Loucy (cell line): ENCODE results near the gene VPS29.

Experiments
- EZH2phosphoT487 ChIP-seq: fragments of 200-600 bp; IDR thresholded peaks from 2 replicates; pipeline ENCODE4 v1.6.1; 2018; ENCODE audit warnings: antibody characterized with exemption, mild to moderate bottlenecking, moderate library complexity, borderline replicate concordance
- TF ChIP-seq, protein P1 (sequence below): fragments of 200-600 bp; sonication (generic); conservative IDR thresholded peaks from 2 replicates; pipeline ENCODE4 v1.5.1; 2014; ENCODE audit warnings: mild to moderate bottlenecking, antibody characterized with exemption, low read length

DNA sequence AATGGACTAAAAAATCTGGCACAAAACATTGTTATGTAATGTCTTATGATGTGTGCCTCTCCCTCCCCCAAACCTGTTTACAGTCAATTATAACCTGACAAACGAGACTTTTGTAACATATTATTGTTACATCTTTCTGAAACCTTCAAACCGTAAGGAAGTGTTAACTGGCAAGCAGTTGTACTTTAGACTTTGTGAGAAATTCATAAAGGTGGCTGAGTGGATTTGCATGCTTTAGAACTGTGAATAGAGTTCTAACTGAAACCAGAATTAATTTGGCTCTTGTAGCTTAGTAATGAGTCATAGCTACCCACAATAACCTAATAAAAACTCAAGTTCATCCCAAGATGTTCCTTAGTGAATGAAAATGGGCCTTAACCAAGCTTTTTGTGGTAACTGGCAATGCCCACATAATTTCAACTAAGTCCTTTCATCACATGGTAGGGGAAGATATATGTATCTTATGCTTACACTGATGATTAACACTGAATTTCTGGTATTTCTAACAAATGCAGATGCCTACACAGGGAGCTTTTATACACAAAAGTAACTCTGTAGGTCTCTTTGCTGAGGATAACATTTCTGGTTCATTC, 29.9 kb upstream of the VPS29 start:
- TF ChIP-seq, protein P1, sequence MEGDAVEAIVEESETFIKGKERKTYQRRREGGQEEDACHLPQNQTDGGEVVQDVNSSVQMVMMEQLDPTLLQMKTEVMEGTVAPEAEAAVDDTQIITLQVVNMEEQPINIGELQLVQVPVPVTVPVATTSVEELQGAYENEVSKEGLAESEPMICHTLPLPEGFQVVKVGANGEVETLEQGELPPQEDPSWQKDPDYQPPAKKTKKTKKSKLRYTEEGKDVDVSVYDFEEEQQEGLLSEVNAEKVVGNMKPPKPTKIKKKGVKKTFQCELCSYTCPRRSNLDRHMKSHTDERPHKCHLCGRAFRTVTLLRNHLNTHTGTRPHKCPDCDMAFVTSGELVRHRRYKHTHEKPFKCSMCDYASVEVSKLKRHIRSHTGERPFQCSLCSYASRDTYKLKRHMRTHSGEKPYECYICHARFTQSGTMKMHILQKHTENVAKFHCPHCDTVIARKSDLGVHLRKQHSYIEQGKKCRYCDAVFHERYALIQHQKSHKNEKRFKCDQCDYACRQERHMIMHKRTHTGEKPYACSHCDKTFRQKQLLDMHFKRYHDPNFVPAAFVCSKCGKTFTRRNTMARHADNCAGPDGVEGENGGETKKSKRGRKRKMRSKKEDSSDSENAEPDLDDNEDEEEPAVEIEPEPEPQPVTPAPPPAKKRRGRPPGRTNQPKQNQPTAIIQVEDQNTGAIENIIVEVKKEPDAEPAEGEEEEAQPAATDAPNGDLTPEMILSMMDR: no peak
- no peak for TF ChIP-seq EZH2phosphoT487
